ENCODE measurements around the gene ABT1.
"Not testable (repeated sequence)": the region's sequence is repeated elsewhere in the genome, so short reads cannot be mapped to it uniquely, and the experiment has no call there.

ABT1 gene

DNA sequence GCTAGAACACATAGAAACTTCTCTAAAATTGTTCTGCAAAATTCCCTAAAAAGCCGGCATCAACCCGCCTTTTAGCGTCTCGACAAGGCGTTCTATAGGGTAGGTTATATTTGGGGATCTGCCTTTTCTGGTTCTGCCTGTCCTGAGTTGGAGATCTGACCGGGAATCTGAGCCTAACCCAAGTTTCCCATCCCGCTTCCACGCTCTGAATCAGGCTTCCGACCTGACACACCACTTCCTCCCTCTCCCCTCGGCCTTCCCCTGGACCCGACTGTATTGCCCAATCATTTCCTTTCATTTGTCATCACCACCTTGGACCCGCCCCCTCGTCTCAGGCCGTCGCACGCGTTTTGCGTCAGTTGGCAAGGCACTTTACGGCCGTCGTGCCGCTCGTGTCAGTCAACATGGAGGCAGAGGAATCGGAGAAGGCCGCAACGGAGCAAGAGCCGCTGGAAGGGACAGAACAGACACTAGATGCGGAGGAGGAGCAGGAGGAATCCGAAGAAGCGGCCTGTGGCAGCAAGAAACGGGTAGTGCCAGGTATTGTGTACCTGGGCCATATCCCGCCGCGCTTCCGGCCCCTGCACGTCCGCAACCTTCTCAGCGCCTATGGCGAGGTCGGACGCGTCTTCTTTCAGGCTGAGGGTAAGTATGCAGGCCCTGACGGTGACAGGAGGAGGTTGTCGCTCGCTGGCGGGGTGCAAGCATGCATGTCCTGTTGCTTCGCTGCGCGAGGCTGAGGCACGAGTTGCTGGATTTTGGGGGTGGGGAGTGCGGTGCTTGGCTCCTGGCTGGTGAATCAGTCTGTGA, at the start of gene ABT1:
TSS of gene ABT1 (plus strand) at position 375 of the 810 bp plus-strand sequence. CDS start at position 405, 30 bp downstream.
- peak; percentile 97 to 100 (median 99) for DNase-seq

DNA sequence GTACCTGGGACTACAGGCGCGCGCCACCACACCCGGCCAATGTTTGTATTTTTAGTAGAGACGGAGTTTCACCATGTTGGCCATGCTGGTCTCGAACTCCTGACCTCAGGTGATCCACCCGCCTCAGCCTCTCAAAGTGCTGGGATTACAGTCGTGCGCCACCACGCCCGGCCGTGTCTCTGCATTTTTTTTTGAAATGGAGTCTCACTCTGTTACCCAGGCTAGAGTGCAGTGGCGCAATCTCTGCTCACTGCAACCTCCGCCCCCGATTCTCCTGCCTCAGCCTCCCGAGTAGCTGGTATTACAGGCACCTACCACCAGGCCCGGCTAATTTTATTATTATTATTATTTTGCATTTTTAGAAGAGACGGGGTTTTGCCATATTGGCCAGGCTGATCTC, 49.4 kb upstream of the ABT1 start:
- DNase-seq, result not testable (repeated sequence)

DNA sequence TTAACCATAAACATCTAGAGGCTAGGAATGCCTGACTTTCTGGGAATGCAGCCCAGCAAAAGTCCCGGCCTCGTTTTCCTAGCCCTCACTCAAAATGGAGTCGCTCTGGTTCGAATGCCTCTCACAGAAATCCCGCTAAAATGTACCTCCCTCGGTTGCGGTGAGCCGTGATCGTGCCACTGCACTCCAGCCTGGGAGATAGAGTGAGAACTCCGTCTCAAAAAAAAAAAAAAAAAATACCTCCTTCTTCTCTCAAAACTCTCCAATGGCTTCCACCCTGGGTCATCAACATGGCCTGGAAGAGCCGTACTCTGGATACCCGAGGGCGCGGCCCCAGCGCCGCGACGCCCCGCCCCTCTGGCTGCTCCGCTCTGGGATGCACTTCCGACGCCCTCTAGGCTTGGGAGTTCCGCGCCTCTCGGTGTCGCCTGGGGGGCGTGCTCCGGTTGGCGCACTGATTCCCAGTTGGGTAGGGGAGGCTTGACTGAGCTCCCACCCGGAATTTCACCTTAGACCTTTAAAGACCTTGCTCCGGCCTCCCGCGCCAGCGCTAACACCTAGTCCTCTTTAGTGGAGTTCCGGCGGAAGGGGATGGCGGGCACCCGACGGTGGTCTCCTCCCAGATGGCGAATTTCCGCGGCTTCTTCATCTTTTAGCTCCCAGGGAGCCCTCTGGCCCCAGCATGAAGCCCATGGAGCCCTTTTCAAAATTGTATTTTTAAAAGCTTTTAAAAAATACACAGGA, 46.3 kb upstream of the ABT1 start:
- peak; percentile 65 to 81 (median 66) for DNase-seq

DNA sequence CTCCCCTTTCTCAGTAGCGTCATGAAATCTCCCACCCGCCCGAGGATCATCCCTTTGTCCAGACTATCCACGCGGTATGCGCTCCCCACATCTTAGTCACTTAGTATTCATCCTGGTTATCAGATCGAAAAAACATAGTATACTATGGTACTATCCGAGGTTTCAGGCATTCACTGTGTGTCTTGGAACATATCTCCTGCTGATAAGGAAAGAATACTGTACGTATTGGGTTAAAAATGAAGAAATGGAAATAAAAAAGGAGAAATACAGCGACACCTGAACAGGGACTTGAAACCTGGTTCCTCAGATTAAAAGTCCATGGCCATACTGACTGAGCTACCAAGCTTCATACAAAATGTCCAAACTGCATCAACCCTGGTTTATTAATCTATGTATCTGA, 44.5 kb upstream of the ABT1 start:
- DNase-seq, result no peak

DNA sequence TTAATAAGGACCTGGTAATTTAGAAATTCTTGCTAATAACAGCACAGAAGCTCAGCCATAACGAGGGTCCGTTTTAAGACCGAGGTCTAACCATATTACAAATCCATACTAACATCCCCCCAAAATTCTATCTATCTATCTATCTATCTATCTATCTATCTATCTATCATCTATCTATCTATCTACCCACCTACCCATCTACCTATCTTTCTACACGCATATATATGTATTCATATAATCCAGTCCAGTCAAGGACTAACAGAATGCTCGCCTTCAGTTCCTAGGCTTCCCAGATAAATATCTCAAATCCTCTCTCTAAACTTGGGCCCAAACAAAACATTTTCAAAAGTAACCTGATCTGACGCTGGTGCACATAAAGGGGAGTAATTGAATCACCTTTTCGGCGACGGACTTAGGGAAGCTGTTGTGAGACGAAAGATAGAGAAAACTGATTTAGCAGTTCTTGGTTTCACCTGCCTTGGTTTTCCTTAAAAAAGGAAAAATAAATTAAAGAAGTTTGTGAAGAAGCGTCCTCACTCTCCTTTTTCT, 44.0 kb upstream of the ABT1 start:
- no peak for DNase-seq

GRCh38 chr6:26553264-26553634, 43.5 kb upstream of the ABT1 start:
- peak; percentile 80 to 89 (median 81) for DNase-seq

GRCh38 chr6:26553635-26554446, 42.9 kb upstream of the ABT1 start:
- DNase-seq, result peak; percentile 79 to 90 (median 89)

DNA sequence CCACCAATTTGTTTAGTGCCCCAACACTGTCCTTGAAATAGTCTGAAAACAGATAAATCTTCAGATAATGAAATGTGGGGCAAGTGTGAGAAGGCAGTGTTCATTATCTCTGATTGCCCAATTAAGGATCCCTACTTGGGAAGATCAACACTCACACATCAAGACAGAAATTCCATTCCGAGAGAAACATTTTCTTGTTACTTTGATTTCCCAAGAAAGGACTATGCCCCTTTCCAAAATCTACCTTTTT, 42.4 kb upstream of the ABT1 start:
- no peak for DNase-seq

DNA sequence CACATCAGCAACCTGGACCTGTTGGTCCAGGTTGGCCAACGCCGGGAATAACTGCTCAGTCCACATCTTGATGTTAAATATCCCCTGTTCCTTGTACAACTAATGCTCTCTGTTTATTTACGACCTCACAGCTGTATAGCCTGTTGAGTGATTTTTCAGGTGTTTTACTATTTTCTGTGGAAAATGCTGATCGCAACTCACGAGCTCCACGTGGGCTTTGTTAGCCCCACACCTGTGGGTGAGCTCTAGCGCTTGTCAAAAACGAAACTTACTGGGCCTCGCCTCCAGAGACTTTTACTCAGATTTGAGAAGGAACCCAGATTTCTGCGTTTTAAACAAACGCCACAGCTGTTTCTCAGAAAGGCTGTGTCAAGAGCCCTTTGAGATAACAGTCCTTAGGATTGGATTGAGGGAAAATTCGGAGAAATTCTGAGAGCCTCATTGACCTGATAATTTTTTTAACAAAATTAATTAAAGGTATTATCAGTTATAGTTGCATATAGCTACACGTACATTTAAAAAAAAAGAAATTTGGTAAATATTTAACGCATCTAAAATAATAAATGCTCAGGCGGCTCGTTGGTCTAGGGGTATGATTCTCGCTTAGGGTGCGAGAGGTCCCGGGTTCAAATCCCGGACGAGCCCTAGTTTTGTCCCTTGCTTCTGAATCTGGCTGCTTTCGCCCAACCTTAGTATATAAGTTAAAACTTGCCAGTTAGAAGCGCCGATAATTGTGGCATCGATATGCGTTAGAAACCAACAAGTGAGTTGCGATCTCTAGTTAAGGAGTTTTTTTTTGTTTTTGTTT, 41.9 kb upstream of the ABT1 start:
- DNase-seq, result peak; percentile 62 to 78 (median 63)

- no peak for DNase-seq
Measured at GRCh38 chr6:26555505-26556262, 41.1 kb upstream of the ABT1 start.

DNA sequence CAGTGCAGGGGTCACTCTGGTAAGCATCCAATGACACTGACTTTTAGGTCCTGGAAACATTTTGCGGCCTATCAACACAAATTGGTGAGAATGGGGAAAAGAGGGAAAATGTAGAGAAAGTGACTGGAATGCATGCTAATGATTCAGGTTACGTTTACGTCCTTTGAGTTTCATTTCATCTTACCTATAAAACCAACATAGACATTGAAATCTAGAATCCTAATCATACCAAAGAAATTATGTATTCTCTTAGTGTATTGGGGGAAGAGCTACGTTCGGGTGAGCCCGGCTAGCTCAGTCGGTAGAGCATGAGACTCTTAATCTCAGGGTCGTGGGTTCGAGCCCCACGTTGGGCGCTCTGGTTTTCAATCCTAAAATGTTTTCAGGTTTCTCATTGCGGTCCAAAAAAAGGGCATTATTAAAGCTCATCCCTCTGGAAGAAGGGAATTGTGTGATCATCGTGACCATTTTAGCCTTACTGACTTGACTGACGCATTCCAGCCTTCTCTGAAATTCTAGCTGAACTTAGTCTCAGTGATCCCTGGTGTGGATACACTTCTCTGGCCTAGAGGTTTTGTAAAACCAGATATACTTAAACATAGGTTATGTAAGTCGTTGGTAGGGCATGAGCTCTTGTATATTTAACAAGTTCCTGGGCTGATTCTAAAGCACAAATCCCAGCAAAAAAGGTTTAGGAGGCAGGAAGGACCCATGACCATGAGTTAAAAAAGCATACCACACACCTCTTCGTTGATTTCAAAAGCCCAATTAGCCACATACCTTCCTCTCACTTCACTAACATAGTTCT, 40.3 kb upstream of the ABT1 start:
- peak; percentile 38 to 53 (median 48) for DNase-seq

DNA sequence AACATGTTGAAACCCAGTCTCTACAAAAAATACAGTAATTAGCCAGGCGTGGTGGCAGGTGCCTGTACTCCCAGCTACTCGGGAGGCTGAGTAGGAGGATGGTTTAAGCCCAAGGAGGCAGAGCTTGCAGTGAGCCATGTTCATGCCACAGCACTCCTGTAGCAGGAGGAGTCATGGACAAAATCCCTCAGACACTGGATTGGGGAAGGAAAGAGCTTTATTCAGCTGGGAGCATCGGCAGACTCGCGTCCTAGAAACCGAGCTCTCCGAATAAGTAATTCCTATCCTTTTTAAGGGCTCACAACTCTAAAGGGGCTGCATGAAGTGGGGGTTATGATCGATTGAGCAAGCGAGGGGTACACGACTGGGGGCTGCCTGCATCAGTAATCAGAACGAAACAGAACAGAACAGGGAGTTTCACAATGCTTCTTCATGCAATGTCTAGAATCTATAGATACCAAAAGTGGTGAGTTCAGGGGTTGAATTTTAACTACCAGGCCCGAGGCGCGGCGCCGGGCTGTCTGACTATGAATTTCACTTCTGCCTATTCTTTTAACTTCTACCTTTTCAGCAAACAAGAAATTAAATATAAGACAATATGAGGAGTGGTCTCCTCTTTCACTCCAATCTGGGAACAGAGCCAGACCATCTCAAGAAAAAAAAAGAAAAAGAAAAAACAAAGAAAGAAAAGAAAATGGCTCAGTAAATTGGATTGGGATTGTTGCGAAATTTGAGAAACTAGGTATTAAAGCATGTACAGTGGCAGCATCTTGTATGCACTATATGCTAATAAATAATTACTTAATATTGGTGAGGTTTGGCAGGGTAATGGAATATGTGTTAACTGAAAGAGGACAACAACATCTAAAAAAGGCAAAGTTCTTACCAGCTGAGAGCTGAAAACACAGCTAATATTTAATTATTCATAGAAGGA, 35.0 kb upstream of the ABT1 start:
- DNase-seq, result no peak

DNA sequence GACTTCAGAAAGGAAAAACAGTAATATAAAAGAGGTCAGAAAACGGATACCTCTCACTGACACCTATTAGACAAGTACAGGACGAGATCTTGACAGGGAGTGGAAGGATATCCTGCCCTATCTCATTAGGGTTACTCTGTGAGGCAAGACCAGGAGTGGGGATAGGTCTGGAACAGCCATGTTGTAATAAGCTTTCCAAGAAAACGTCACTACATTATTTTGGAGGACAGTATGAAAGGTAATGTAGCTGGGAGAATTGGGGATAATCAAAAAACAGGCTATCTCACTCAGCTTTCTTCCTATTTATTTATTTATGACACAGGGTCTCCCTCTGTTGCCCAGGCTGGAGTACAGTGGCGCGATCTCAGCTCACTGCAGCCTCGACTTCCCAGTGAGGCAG, 33.3 kb upstream of the ABT1 start:
- no peak for DNase-seq

DNA sequence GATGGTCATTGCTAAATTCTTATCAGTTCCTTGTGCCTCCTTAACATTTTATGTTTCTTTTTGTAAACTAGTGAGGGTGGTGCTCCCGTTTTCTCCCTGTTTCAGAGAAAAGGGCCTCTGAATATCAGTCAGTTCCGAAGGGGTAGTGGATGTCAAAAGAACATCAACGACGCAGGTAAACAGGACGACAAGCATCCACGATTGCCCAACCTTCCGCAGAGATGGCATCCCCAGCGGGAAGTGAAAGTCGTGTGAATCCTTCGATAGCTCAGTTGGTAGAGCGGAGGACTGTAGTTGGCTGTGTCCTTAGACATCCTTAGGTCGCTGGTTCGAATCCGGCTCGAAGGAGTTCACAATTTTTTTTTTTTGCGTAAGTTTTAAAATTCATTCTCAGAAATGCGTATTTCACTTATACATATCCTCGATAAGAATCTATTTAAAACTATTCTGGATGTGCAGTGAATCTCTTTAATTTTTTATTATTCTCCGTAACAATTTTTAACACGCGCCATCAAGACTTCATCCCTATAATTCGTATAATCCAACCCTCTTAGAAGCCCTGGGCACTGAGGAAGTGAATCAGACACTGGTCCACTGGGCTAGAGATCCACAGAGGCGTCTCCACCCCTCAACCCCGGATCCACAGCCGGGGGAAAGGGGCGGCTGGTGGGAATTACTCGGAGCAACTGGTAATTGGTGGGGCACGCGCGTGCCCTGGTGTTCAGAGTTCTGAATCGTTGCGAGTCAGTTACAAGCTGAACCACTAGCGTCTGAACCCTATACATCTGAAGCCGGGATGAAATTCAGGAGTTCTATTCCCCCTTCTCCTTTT, 27.9 kb upstream of the ABT1 start:
- DNase-seq, result peak; percentile 91 to 95 (median 95)

- DNase-seq, result no peak
Measured at GRCh38 chr6:26569433-26569764, 27.4 kb upstream of the ABT1 start.

GRCh38 chr6:26570027-26570809, 26.5 kb upstream of the ABT1 start:
- no peak for DNase-seq

DNA sequence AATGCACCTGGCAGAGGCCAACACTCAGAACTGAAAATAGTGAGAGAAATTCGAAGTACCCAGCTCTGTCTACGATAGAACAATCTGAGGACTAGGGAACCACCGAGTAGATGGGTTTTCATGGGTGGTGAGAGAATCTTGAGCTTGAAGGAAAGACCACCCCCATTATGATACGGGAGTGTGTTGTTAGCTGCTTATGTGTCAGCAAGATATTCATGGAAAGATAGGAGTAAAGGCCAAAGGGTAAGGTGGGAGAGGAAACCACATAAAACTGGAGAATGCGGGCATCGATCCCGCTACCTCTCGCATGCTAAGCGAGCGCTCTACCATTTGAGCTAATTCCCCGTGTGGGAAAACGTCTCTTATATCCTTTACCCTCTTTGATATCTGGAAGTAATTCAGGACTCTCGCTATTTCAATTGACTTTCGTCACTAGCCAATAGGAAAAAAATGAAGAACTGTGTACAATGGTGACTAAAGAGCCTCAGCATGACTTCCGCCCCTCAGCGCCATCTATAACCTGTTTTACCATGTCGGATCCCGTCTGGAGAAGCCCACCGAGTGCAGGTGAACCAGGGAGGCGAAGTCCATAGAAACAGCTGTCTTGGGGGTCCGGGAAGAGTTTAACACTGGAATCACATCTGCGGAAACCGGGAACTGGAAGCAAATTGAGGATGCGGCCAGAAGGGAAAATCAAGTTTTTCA, 25.0 kb upstream of the ABT1 start:
- DNase-seq, result peak; percentile 81 to 94 (median 91)

Measured in suppressor macrophage treated with lipopolysaccharide for 1 hour (primary cell).